ENCODE results near the gene CYP20A1. TPM values are rescaled to one million over a fixed set of nuclear protein-coding genes. Genes with fewer than 3 reads are reported as not detected.
"Not testable (repeated sequence)": the region's sequence is repeated elsewhere in the genome, so short reads cannot be mapped to it uniquely, and the experiment has no call there.

CYP20A1 gene
- total and polyA plus RNA-seq, 3 donors from 2014 or later, result 16.9 to 40.8 (median 38.7) TPM

DNA sequence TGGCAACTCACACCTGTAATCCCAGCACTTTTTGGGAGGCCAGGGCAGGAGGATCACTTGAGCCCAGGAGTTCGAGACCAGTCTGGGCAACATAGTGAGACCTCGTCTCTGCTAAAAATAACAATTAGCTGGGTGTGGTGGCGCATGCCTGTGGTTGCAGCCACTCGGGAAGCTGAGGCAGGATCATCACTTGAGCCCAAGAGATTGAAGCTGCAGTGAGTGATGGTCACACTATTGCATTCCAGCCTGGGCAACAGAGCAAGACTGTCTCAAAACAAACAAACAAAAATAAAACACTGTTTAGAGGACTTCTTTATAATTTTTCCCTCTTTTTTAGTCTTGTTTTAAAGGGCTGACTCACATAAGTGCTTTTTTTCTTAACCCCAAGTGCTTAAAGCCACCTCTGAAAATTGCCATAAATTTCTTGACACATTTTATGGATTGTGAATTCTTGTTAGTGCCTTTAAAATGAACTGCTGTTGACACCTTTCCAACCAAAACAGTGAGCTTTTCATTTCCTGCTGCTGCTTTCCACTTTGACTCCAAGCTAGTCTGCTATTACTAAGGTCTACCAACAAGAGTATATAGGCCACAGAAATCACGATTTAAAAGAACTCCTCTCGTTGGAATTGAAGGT lies 41.7 kb downstream of the CYP20A1 start:
- Histone ChIP-seq H3K4me3 (no peak overlapping the region), H3K4me1 (no peaks in the 10 kb centered on the region), H3K27ac (no peak overlapping the region), H3K36me3 (ENCODE audit: low read depth, missing control alignments) (peaks cover 3% of the 10 kb centered on the region), H3K27me3 (no peaks in the 10 kb centered on the region), H3K9me3 (no peaks in the 10 kb centered on the region)
- TF ChIP-seq, protein P1, sequence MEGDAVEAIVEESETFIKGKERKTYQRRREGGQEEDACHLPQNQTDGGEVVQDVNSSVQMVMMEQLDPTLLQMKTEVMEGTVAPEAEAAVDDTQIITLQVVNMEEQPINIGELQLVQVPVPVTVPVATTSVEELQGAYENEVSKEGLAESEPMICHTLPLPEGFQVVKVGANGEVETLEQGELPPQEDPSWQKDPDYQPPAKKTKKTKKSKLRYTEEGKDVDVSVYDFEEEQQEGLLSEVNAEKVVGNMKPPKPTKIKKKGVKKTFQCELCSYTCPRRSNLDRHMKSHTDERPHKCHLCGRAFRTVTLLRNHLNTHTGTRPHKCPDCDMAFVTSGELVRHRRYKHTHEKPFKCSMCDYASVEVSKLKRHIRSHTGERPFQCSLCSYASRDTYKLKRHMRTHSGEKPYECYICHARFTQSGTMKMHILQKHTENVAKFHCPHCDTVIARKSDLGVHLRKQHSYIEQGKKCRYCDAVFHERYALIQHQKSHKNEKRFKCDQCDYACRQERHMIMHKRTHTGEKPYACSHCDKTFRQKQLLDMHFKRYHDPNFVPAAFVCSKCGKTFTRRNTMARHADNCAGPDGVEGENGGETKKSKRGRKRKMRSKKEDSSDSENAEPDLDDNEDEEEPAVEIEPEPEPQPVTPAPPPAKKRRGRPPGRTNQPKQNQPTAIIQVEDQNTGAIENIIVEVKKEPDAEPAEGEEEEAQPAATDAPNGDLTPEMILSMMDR (IDR thresholded peaks at IDR 0.05), result no peak
- no peak for TF ChIP-seq POLR2A (IDR thresholded peaks at IDR 0.05)
- intact Hi-C loops (cut with DNase I; ENCODE audit: low total_unique reads), result no loop called here
- no peak for DNase-seq
- WGBS, 2 donors, result 75 to 76% methylated on average over 6 of the region's 6 CpGs

DNA sequence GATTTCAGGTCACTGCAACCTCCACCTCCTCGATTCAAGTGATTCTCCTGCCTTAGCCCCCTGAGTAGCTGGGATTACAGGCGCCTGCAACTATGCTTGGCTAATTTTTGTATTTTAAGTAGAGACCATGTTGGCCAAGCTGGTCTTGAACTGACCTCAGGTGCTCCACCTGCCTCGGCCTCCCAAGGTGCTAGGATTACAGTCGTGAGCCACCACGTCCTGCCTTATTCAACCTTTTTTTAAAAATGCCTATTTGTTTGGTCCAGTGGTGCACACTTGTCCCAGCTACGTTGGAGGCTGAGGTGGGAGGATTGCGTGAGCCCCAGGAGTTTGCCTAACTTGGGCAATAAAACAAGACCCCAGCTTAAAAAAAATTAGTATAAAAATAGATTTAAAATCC lies 43.3 kb downstream of the CYP20A1 start:
- 89 to 90% methylated on average over 7 of the region's 7 CpGs for WGBS, 2 donors
- intact Hi-C loops (cut with DNase I; ENCODE audit: low total_unique reads), result no loop called here
- Histone ChIP-seq H3K4me1 (no peaks in the 10 kb centered on the region), H3K27me3 (no peaks in the 10 kb centered on the region), H3K4me3 (no peak overlapping the region), H3K9me3 (no peaks in the 10 kb centered on the region), H3K27ac (no peak overlapping the region), H3K36me3 (ENCODE audit: low read depth, missing control alignments) (peaks cover 3% of the 10 kb centered on the region)
- no peak for DNase-seq
- no peak for TF ChIP-seq POLR2A (IDR thresholded peaks at IDR 0.05)
- TF ChIP-seq, protein P1 (IDR thresholded peaks at IDR 0.05), result no peak

- H3K27ac ChIP-seq, result no peak overlapping the region
- DNase-seq, result no peak
- 90 to 91% methylated on average over 2 of the region's 2 CpGs for WGBS, 2 donors
- H3K36me3 ChIP-seq (ENCODE audit: low read depth, missing control alignments), result peaks cover 3% of the 10 kb centered on the region
- intact Hi-C loops (cut with DNase I; ENCODE audit: low total_unique reads), result no loop called here
- no peak overlapping the region for H3K4me3 ChIP-seq
- no peaks in the 10 kb centered on the region for H3K4me1 ChIP-seq
- no peaks in the 10 kb centered on the region for H3K27me3 ChIP-seq
- TF ChIP-seq POLR2A (IDR thresholded peaks at IDR 0.05), result no peak
- TF ChIP-seq, protein P1 (IDR thresholded peaks at IDR 0.05), result no peak
- H3K9me3 ChIP-seq, result no peaks in the 10 kb centered on the region
Measured at GRCh38 chr2:203286532-203286931, 47.7 kb downstream of the CYP20A1 start.

- Histone ChIP-seq H3K9me3 (no peaks in the 10 kb centered on the region), H3K27ac (no peak overlapping the region), H3K4me3 (no peak overlapping the region), H3K27me3 (no peaks in the 10 kb centered on the region), H3K4me1 (no peaks in the 10 kb centered on the region), H3K36me3 (ENCODE audit: low read depth, missing control alignments) (no peaks in the 10 kb centered on the region)
- no peak for DNase-seq
- TF ChIP-seq, protein P1 (IDR thresholded peaks at IDR 0.05), result no peak
- TF ChIP-seq POLR2A (IDR thresholded peaks at IDR 0.05), result no peak
- intact Hi-C loops (cut with DNase I; ENCODE audit: low total_unique reads), result no loop called here
- WGBS, 2 donors, result 89 to 100% methylated on average over 3 of the region's 3 CpGs
Measured at GRCh38 chr2:203301667-203302066, 62.8 kb downstream of the CYP20A1 start.

- intact Hi-C loops (cut with DNase I; ENCODE audit: low total_unique reads), result not testable (repeated sequence)
Measured at GRCh38 chr2:203302586-203302985, 63.8 kb downstream of the CYP20A1 start.

More at GRCh38 chr2:203302586-203302985, 63.8 kb downstream of the CYP20A1 start:
- H3K4me1 ChIP-seq; H3K9me3 ChIP-seq; DNase-seq; H3K36me3 ChIP-seq (ENCODE audit: low read depth, missing control alignments); H3K27ac ChIP-seq; H3K27me3 ChIP-seq; H3K4me3 ChIP-seq: not testable (repeated sequence)
- WGBS, 2 donors, result 96% methylated on average over 7 to 8 of the region's 8 CpGs

Data from testis (tissue), 3 donors.